HepG2 (cell line): ENCODE measurements around the gene CHN2. TPM values are rescaled to one million over a fixed set of nuclear protein-coding genes. Genes with fewer than 3 reads are reported as not detected.

ENCODE experiments used
- ATAC-seq: fragments of 200-7000 bp; cut with Tn5 transposase; 3 replicates; pipeline ENCODE4 v1.9.1; 2020; ENCODE audit warnings: mild to moderate bottlenecking, moderate library complexity
- BruUV-seq: library from RNA; stranded (reverse); fragments of 400-500 nt; replicated peaks from 2 replicates; lab custom pipeline; 2021; lab: Mats Ljungman, UMichigan
- CTCF ChIA-PET: fragments of 300-600 bp; formaldehyde crosslinking; extraction: SDS; loops from one replicate; lab custom pipeline; 2021; ENCODE audit warnings: low total read pairs, inconsistent platforms, low intra/inter-chr PET ratio; lab: Yijun Ruan, JAX
- POLR2A ChIA-PET: fragments of 350-600 bp; sonication (Branson Sonifier 250); formaldehyde crosslinking; loops from one replicate; lab custom pipeline; 2020; ENCODE audit warnings: antibody characterized with exemption, inconsistent platforms; lab: Yijun Ruan, JAX
- DNase-seq: peaks from one replicate; pipeline ENCODE4 v3.0.0-alpha.2; 2015; ENCODE audit warnings: low spot score
- FAIRE-seq: peaks from 3 replicates; lab custom pipeline; 2011; peaks lifted over from hg19 to GRCh38; lab: Jason Lieb, UNC
- H2AFZ ChIP-seq: one replicate; pipeline ENCODE4 v1.6.1; 2011; ENCODE audit warnings: low read length, inconsistent platforms
- H3K27ac ChIP-seq: fragments of 300-600 bp; 3 replicates; pipeline ENCODE4 v1.8.0; 2011; ENCODE audit warnings: mixed run types, mild to moderate bottlenecking, mixed read lengths, low read length, inconsistent platforms; ENCODE audit not compliant: insufficient read depth; ENCODE audit errors: extremely low read length
- H3K27me3 ChIP-seq, 2 experiments: fragments of 200-600 bp in 1 of 2; 2 replicates in 1 of 2; 3 replicates in 1 of 2; pipeline versions ENCODE4 v1.6.0 to v1.8.0; 2011; ENCODE audit warnings: low read length in 2 of 2, mild to moderate bottlenecking in 2 of 2, moderate library complexity in 2 of 2, inconsistent platforms in 1 of 2; ENCODE audit not compliant: insufficient read depth in 2 of 2, control insufficient read depth in 1 of 2
- H3K36me3 ChIP-seq, 2 experiments: fragments of 200-600 bp in 1 of 2; replicated peaks in 1 of 2; 2 replicates in 1 of 2; 3 replicates in 1 of 2; pipeline versions ENCODE4 v1.5.1 to v1.8.0; 2011; ENCODE audit warnings: low read length in 2 of 2, inconsistent platforms in 1 of 2; ENCODE audit not compliant: insufficient read depth in 2 of 2, control insufficient read depth in 1 of 2
- H3K4me1 ChIP-seq: 2 replicates; pipeline ENCODE4 v1.5.1; 2012; ENCODE audit warnings: low read length, inconsistent platforms; ENCODE audit not compliant: insufficient read depth
- H3K4me2 ChIP-seq: 2 replicates; pipeline ENCODE4 v1.6.0; 2011; ENCODE audit warnings: low read depth, low read length, inconsistent platforms
- H3K4me3 ChIP-seq, 3 experiments: fragments of 200-600 bp in 1 of 3; sonication (generic), shearing (Covaris generic) in 1 of 3; replicated peaks in 1 of 3; 2 replicates each; pipeline ENCODE4 v1.5.1; 2011 to 2016; ENCODE audit warnings: low read length in 3 of 3, inconsistent platforms in 2 of 3, low read depth in 2 of 3, mild to moderate bottlenecking in 2 of 3, control low read depth in 1 of 3, mixed read lengths in 1 of 3; ENCODE audit not compliant: insufficient read depth in 1 of 3
- H3K79me2 ChIP-seq: one replicate; pipeline ENCODE4 v1.6.1; 2011; ENCODE audit warnings: low read length, inconsistent platforms; ENCODE audit not compliant: insufficient read depth
- H3K9ac ChIP-seq: 2 replicates; pipeline ENCODE4 v1.6.0; 2011; ENCODE audit warnings: mild to moderate bottlenecking, low read depth, low read length, inconsistent platforms; ENCODE audit not compliant: insufficient read depth
- H3K9me3 ChIP-seq: 2 replicates; pipeline ENCODE4 v1.5.1; 2012; ENCODE audit warnings: mild to moderate bottlenecking, low read length
- H4K20me1 ChIP-seq: 2 replicates; pipeline ENCODE4 v1.6.0; 2011; ENCODE audit warnings: inconsistent platforms, mild to moderate bottlenecking, low read length, moderate library complexity; ENCODE audit not compliant: insufficient read depth
- CREM ChIP-seq, 2 experiments: sonication (generic) in 1 of 2; formaldehyde crosslinking in 1 of 2; IDR thresholded peaks; 2 replicates each; pipeline versions ENCODE4 v1.4.0 to v1.6.1; 2016 to 2020; ENCODE audit warnings: antibody characterized with exemption in 1 of 2, mild to moderate bottlenecking in 1 of 2, missing genetic modification reagents in 1 of 2
- MEF2D ChIP-seq: sonication (generic); formaldehyde crosslinking; IDR thresholded peaks from 2 replicates; pipeline ENCODE4 v1.5.1; 2020; ENCODE audit warnings: mild to moderate bottlenecking, missing genetic modification reagents
- PHF21A ChIP-seq: sonication (generic); formaldehyde crosslinking; IDR thresholded peaks from 2 replicates; pipeline ENCODE4 v1.5.0; 2020; ENCODE audit warnings: mild to moderate bottlenecking, missing genetic modification reagents
- POGZ ChIP-seq: sonication (generic); formaldehyde crosslinking; IDR thresholded peaks from 2 replicates; pipeline ENCODE4 v1.4.0; 2020; ENCODE audit warnings: mild to moderate bottlenecking, missing genetic modification reagents
- SOX5 ChIP-seq: IDR thresholded peaks from 2 replicates; pipeline ENCODE4 v1.6.1; 2016; ENCODE audit warnings: borderline replicate concordance
- ZMYM2 ChIP-seq: sonication (generic); formaldehyde crosslinking; IDR thresholded peaks from 2 replicates; pipeline ENCODE4 v1.8.0; 2022; ENCODE audit warnings: mild to moderate bottlenecking, missing genetic modification reagents
- ZNF205 ChIP-seq: IDR thresholded peaks from 2 replicates; pipeline ENCODE4 v1.6.1; 2018; ENCODE audit warnings: missing biosample characterization, missing genetic modification reagents
- ZNF547 ChIP-seq: sonication (generic); formaldehyde crosslinking; IDR thresholded peaks from 2 replicates; pipeline ENCODE4 v1.5.1; 2020; ENCODE audit warnings: mild to moderate bottlenecking, missing genetic modification reagents
- ZNF605 ChIP-seq: sonication (generic); formaldehyde crosslinking; IDR thresholded peaks from 2 replicates; pipeline ENCODE4 v1.8.0; 2022; ENCODE audit warnings: mild to moderate bottlenecking, missing genetic modification reagents
- ZSCAN25 ChIP-seq: sonication (generic); formaldehyde crosslinking; IDR thresholded peaks from 2 replicates; pipeline ENCODE4 v1.8.0; 2022; ENCODE audit warnings: mild to moderate bottlenecking, missing genetic modification reagents
- WGBS: methylation state at CpG from one replicate; pipeline ENCODE4 v1.1.6; 2017; ENCODE audit warnings: low lambda C conversion rate; 5-methylcytosine and 5-hydroxymethylcytosine counted together
- in situ Hi-C: cut with HindIII; loops from 2 replicates; pipeline ENCODE4 v1.10.0; 2017; ENCODE audit warnings: low pct_unique_long_range_greater_than_20kb; ENCODE audit not compliant: extremely low pct_ligation_motif_present
- intact Hi-C: fragments of 100-400 bp; cut with micrococcal nuclease; formaldehyde crosslinking; loops from one replicate; pipeline ENCODE4 v1.10.0; 2022; ENCODE audit not compliant: unreplicated experiment
- polyA plus RNA-seq, 8 experiments: library from polyadenylated mRNA; depleted of rRNA in 3 of 8; stranded (reverse) in 7 of 8; unstranded in 1 of 8; fragments of >200 nt; fragmentation: Illumina TruSeq in 4 of 8; extraction: Trizol in 4 of 8; gene quantifications; 2 replicates each; pipeline versions ENCODE4 v1.2.1 to v1.2.3, GENCODE V29; 2011 to 2016; ENCODE audit warnings: low read depth in 4 of 8, missing spikeins in 1 of 8, mixed read lengths in 1 of 8; ENCODE audit not compliant: insufficient read depth in 1 of 8
- total RNA-seq, 5 experiments: library from RNA; depleted of rRNA; stranded (reverse); fragments of >200 nt; fragmentation: Illumina TruSeq; extraction: Trizol; gene quantifications; 2 replicates each; pipeline ENCODE4 v1.2.3, GENCODE V29; 2016; ENCODE audit warnings: low read depth in 1 of 5
- TF ChIP-seq, protein P1 (sequence below), 2 experiments: sonication (generic) in 1 of 2; formaldehyde crosslinking in 1 of 2; IDR thresholded peaks; 2 replicates each; pipeline versions ENCODE4 v1.4.0 to v1.6.1; 2016 to 2020; ENCODE audit warnings: borderline replicate concordance in 1 of 2, low read depth in 1 of 2, mild to moderate bottlenecking in 1 of 2, missing genetic modification reagents in 1 of 2
- TF ChIP-seq, protein P2 (sequence below): sonication (generic); formaldehyde crosslinking; conservative IDR thresholded peaks from 2 replicates; pipeline ENCODE4 v1.4.0; 2020; ENCODE audit warnings: mild to moderate bottlenecking, missing genetic modification reagents, moderate library complexity
- TF ChIP-seq, protein P3 (sequence below): sonication (generic); formaldehyde crosslinking; IDR thresholded peaks from 2 replicates; pipeline ENCODE4 v1.4.0; 2020; ENCODE audit warnings: missing genetic modification reagents, borderline replicate concordance

The CHN2 gene
- total and polyA plus RNA-seq, 2 of the 13 experiments (the other 11 are each of a cell fraction or from before 2014, with no cell fraction given) = 23.5 to 30.5 TPM

DNA sequence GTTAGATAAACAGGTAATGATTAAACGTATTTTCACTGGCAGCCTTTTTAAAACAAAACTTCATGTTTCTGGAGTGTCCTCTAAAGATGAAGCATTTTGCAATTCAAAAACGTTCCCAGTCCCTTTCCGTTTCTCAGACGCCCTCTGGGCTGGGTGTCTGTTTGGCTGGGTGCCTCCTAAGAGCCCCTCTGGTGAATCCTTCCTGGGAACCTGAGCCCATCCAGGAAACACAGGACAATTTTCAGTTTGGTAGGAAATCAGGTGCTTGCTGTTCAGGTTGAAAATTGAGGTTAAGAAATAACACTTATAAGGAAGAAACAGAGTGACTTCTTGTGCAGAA is 76.7 kb downstream of the CHN2 start:
- H3K4me3 ChIP-seq = peak overlapping the region in 1 of 3 experiments; percentile 25; a peak in 2 of 6 replicates
- peak overlapping the region; percentile 59 for H3K4me2 ChIP-seq
- CTCF ChIA-PET = no interaction called here
- no peak for DNase-seq
- ATAC-seq = peak; percentile 55
- intact Hi-C loops (no loop called here), in situ Hi-C loops (no loop called here)
- no peaks in the 10 kb centered on the region for H3K9me3 ChIP-seq
- no peak overlapping the region for H3K9ac ChIP-seq
- H3K27me3 ChIP-seq = no peaks in the 10 kb centered on the region
- H2AFZ ChIP-seq = no peak overlapping the region
- no peaks in the 10 kb centered on the region for H4K20me1 ChIP-seq
- 11% methylated on average over 4 of the region's 4 CpGs for WGBS
- peak overlapping the region; percentile 45 for H3K27ac ChIP-seq
- peaks cover 33% of the 10 kb centered on the region for H3K79me2 ChIP-seq
- peaks cover 76% of the 10 kb centered on the region for H3K4me1 ChIP-seq
- BruUV-seq = no TSS peak
- no peak for FAIRE-seq
- POLR2A ChIA-PET = no interaction called here
- peaks cover 3 to 5% of the 10 kb centered on the region in 2 experiments; a peak in 4 of 5 replicates for H3K36me3 ChIP-seq
- TF ChIP-seq, protein P1, sequence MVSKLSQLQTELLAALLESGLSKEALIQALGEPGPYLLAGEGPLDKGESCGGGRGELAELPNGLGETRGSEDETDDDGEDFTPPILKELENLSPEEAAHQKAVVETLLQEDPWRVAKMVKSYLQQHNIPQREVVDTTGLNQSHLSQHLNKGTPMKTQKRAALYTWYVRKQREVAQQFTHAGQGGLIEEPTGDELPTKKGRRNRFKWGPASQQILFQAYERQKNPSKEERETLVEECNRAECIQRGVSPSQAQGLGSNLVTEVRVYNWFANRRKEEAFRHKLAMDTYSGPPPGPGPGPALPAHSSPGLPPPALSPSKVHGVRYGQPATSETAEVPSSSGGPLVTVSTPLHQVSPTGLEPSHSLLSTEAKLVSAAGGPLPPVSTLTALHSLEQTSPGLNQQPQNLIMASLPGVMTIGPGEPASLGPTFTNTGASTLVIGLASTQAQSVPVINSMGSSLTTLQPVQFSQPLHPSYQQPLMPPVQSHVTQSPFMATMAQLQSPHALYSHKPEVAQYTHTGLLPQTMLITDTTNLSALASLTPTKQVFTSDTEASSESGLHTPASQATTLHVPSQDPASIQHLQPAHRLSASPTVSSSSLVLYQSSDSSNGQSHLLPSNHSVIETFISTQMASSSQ (IDR thresholded peaks at IDR 0.05; ENCODE audit: low read depth) = 0 out of 2 replicates have a peak, but pooled peaks have one; percentile 23
- TF ChIP-seq, protein P1 (CRISPR knock-in tag; IDR thresholded peaks at IDR 0.05; ENCODE audit: borderline replicate concordance) = no peak; the same call in 1 of the 2 replicates
- TF ChIP-seq, protein P2, sequence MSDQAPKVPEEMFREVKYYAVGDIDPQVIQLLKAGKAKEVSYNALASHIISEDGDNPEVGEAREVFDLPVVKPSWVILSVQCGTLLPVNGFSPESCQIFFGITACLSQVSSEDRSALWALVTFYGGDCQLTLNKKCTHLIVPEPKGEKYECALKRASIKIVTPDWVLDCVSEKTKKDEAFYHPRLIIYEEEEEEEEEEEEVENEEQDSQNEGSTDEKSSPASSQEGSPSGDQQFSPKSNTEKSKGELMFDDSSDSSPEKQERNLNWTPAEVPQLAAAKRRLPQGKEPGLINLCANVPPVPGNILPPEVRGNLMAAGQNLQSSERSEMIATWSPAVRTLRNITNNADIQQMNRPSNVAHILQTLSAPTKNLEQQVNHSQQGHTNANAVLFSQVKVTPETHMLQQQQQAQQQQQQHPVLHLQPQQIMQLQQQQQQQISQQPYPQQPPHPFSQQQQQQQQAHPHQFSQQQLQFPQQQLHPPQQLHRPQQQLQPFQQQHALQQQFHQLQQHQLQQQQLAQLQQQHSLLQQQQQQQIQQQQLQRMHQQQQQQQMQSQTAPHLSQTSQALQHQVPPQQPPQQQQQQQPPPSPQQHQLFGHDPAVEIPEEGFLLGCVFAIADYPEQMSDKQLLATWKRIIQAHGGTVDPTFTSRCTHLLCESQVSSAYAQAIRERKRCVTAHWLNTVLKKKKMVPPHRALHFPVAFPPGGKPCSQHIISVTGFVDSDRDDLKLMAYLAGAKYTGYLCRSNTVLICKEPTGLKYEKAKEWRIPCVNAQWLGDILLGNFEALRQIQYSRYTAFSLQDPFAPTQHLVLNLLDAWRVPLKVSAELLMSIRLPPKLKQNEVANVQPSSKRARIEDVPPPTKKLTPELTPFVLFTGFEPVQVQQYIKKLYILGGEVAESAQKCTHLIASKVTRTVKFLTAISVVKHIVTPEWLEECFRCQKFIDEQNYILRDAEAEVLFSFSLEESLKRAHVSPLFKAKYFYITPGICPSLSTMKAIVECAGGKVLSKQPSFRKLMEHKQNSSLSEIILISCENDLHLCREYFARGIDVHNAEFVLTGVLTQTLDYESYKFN (CRISPR knock-in tag) = peak; percentile 6; the same call in 1 of the 2 replicates
- TF ChIP-seq ZMYM2 = 0 out of 2 replicates have a peak, but pooled peaks have one; percentile 28
- 0 out of 2 replicates have a peak, but pooled peaks have one; percentile 34 for TF ChIP-seq ZNF547 (CRISPR knock-in tag)
- 0 out of 2 replicates have a peak, but pooled peaks have one; percentile 25 for TF ChIP-seq ZNF205 (CRISPR knock-in tag)
- no peak for TF ChIP-seq ZSCAN25 (CRISPR knock-in tag)
- TF ChIP-seq SOX5 = 0 out of 2 replicates have a peak, but pooled peaks have one; percentile 1
- TF ChIP-seq, protein P3, sequence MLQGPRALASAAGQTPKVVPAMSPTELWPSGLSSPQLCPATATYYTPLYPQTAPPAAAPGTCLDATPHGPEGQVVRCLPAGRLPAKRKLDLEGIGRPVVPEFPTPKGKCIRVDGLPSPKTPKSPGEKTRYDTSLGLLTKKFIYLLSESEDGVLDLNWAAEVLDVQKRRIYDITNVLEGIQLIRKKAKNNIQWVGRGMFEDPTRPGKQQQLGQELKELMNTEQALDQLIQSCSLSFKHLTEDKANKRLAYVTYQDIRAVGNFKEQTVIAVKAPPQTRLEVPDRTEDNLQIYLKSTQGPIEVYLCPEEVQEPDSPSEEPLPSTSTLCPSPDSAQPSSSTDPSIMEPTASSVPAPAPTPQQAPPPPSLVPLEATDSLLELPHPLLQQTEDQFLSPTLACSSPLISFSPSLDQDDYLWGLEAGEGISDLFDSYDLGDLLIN (CRISPR knock-in tag) = no peak
- TF ChIP-seq MEF2D (CRISPR knock-in tag) = no peak
- TF ChIP-seq PHF21A (CRISPR knock-in tag) = 0 out of 2 replicates have a peak, but pooled peaks have one; percentile 33
- TF ChIP-seq CREM (IDR thresholded peaks at IDR 0.05) = 0 out of 2 replicates have a peak, but pooled peaks have one; percentile 7
- TF ChIP-seq CREM (CRISPR knock-in tag; IDR thresholded peaks at IDR 0.05) = no peak
- peak; percentile 12; the same call in 1 of the 2 replicates for TF ChIP-seq POGZ (CRISPR knock-in tag)
- 0 out of 2 replicates have a peak, but pooled peaks have one; percentile 38 for TF ChIP-seq ZNF605
